GM13977 (cell line): ENCODE results near the gene TTI1.

ENCODE experiments used
- DNase-seq: peaks from one replicate; pipeline ENCODE4 v3.0.0; 2012; ENCODE audit warnings: low spot score
- in situ Hi-C: fragments of 300-500 bp; cut with MboI; formaldehyde crosslinking; loops from one replicate; pipeline ENCODE4 v1.12.0; 2022; ENCODE audit warnings: low sequenced_read_pairs, low pct_unique_long_range_greater_than_20kb, mixed read lengths, inconsistent platforms; ENCODE audit not compliant: unreplicated experiment
- TF ChIP-seq, protein P1 (sequence below): IDR thresholded peaks from 2 replicates; pipeline ENCODE4 v1.5.1; 2012; ENCODE audit warnings: mild to moderate bottlenecking, control low read depth; ENCODE audit not compliant: insufficient read depth; ENCODE audit errors: extremely low read depth, missing control alignments

The TTI1 gene

DNA sequence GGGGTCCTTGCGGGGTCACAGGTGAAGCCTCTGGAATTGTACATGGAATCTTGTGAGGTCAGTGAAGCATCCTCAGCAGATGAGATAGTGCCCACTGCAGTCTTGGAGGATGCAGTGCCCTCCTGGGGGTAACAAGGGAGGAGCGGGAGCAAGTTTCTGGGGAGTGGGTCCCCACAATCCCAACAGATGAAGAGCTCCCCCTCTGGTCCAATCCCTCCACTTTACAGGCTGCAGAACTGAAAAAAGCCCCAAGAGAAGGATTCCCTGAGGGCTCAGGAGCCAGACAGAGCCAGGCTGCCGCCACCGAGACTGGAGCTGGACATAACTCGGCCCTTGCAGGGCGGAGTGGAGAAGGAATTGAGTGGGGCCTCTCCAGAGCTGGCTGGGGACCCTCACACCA is 52.4 kb downstream of the TTI1 start:
- DNase-seq = no peak
- TF ChIP-seq, protein P1, sequence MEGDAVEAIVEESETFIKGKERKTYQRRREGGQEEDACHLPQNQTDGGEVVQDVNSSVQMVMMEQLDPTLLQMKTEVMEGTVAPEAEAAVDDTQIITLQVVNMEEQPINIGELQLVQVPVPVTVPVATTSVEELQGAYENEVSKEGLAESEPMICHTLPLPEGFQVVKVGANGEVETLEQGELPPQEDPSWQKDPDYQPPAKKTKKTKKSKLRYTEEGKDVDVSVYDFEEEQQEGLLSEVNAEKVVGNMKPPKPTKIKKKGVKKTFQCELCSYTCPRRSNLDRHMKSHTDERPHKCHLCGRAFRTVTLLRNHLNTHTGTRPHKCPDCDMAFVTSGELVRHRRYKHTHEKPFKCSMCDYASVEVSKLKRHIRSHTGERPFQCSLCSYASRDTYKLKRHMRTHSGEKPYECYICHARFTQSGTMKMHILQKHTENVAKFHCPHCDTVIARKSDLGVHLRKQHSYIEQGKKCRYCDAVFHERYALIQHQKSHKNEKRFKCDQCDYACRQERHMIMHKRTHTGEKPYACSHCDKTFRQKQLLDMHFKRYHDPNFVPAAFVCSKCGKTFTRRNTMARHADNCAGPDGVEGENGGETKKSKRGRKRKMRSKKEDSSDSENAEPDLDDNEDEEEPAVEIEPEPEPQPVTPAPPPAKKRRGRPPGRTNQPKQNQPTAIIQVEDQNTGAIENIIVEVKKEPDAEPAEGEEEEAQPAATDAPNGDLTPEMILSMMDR = no peak
- in situ Hi-C loops = no loop called here

DNA sequence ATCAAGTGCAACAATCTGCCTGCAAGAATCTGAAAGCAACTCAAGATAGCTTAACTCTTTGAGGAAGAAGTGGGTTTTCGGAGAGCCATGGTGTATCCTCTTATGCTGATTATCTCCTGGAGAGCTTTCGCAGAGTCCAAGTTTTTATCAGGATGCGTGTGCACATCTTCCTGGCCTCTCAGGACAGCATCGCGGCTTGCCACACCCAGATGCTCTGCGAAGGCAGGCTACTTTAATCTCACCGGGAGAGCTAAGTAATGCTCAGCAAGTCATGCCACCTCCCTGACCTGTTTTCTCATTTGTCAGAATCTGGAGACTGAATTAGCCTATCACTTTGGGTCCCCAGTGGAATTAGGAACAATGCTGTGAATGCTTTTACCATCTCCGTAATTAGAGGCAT is 52.9 kb downstream of the TTI1 start:
- no peak for DNase-seq
- in situ Hi-C loops = no loop called here
- TF ChIP-seq, protein P1 = no peak

DNA sequence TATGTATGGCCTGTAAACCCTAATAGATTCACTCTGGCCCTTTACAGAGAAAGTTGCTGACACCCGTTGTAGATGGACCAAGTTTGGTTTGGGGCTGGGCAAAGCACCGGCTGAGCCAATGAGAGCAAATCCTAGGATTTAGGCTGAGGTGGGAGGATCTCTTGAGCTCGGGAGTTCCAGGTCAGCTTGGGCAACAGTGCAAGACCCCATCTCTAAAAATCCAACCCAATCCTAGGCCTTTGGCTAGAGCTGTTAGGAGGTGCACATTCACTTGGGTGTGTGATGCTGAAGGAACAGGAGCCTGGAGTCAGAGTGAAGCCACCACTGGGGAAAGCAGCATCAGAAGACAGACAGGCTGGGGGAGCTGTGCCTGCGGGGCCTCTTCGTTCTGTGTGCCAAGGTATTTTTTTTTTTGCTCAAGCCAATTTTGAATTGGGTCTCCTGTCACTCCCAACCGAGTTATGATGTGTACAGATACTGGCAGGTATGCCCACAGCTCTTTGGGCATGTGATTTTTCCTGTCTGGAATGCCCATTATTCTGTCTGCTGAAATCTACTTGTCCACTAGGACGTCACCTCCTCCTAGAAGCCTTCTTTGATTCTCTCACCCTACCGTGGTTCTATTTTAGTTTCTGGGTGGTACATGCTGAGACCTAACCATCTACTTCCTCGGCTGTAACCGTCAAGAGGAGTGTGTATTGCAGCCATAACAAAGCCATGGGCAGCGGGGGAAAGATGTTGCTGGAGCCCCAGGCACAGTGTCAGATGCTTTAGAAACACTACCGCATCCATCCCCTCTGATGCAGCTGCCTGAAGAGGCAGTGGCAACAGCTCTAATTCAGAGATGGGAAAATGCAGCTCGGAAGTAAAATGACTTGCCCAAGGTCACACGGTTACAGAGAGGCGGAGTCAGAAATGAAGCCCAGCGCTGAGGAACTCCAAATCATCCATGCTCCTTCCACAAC is 54.0 kb downstream of the TTI1 start:
- TF ChIP-seq, protein P1 = no peak
- no peak for DNase-seq

DNA sequence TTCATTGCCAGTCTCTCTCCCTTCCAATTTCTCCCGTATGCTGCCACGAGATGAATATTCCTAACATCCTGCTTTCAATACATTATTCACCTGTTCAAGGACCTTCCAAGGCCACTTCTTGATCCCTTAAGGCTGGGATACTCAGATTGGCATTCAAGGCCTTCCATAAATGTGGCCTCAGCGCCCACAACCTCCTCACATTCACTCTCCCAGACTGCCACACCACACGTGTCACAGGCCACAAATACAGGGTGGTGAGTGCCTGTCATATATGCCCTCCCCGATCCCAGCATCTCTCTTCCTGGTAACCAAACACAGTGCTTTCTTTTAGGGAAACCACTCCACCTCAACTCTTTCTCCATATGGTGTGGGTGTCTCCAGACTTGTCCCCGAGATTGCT is 55.5 kb downstream of the TTI1 start:
- TF ChIP-seq, protein P1 = no peak
- in situ Hi-C loops = no loop called here

More for the DNA sequence above, 54.0 kb downstream of the TTI1 start:
- in situ Hi-C loops = no loop called here

DNA sequence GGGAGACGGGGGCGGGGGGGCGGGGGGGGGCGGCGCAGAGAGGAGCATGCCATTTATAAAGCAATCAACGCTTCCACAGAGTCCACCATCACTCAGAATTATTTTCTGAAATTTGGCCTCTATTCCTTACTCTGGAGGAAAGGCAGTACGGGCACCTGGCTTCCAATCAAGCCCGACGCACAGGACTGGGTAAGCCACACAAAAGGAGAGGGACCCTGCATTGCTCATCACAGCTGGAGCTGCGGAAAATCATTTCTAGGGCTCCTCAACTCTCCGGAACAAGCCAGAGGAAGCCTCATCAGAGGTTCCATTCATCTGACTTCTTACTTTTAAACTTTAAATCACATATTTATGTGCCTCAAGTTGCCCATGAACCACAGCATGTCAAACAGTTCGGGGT is 55.9 kb downstream of the TTI1 start:
- DNase-seq = no peak
- TF ChIP-seq, protein P1 = no peak
- in situ Hi-C loops = no loop called here

More for the DNA sequence above, 55.5 kb downstream of the TTI1 start:
- no peak for DNase-seq

DNA sequence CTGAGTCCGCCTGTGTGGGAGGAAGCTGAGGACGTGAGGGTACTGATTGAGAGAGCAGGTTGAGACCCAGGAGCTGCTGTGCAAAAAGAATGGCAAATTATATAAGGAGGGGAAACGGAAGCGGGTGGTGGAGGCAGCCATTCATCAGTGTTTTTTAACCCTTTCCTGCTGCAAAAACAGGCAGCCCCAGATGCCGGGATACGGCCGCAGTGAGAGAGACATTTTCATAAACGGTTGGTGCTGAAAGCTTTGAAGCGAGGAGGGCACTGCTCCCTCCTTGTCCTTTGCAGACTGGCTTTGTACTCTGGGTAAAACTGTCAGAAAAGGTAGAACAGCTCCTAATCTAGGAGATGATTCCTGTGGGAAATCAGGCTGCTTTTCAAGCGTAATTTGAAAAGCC is 56.4 kb downstream of the TTI1 start:
- TF ChIP-seq, protein P1 = no peak
- no peak for DNase-seq

More for the DNA sequence above, 56.4 kb downstream of the TTI1 start:
- in situ Hi-C loops = no loop called here
